GM12874 (cell line): ENCODE data around the gene RRBP1.

Source experiments
- CTCF ChIP-seq: IDR thresholded peaks from 2 replicates; pipeline ENCODE4 v1.5.1; 2011; ENCODE audit warnings: low read depth, mild to moderate bottlenecking, control low read depth, low read length, moderate library complexity; ENCODE audit not compliant: insufficient read depth

RRBP1 gene

GRCh38 chr20:17612992-17613327 is 69.1 kb downstream of the RRBP1 start:
- no peak for TF ChIP-seq CTCF

- TF ChIP-seq CTCF = no peak
Measured at GRCh38 chr20:17612287-17612991, 69.6 kb downstream of the RRBP1 start.

- peak; percentile 41; the same call in 1 of the 2 replicates for TF ChIP-seq CTCF
Measured at GRCh38 chr20:17611540-17612286, 70.3 kb downstream of the RRBP1 start.

- no peak for TF ChIP-seq CTCF
Measured at GRCh38 chr20:17611290-17611539, 70.8 kb downstream of the RRBP1 start.

GRCh38 chr20:17610566-17611289 is 71.3 kb downstream of the RRBP1 start:
- TF ChIP-seq CTCF = no peak

- no peak for TF ChIP-seq CTCF
Measured at GRCh38 chr20:17609811-17610377, 72.1 kb downstream of the RRBP1 start.

GRCh38 chr20:17608701-17609497 is 73.1 kb downstream of the RRBP1 start:
- no peak for TF ChIP-seq CTCF
